GM18511 (cell line): Measurements from ENCODE around the gene SHROOM3.

Source experiments
- ATAC-seq: cut with Tn5 transposase; IDR thresholded peaks from one replicate; pipeline ENCODE4 v1.9.1; 2021; ENCODE audit warnings: mild to moderate bottlenecking, moderate library complexity; ENCODE audit not compliant: unreplicated experiment

SHROOM3 gene

GRCh38 chr4:76799140-76799539 is 364.1 kb downstream of the SHROOM3 start:
- no peak for ATAC-seq

GRCh38 chr4:76799718-76800117 is 364.7 kb downstream of the SHROOM3 start:
- no peak for ATAC-seq

- ATAC-seq = no peak
These were observed 365.9 kb downstream of the SHROOM3 start for GRCh38 chr4:76800902-76801301.

- no peak for ATAC-seq
These were observed 366.7 kb downstream of the SHROOM3 start for GRCh38 chr4:76801621-76802235.

- ATAC-seq = no peak
These were observed 367.4 kb downstream of the SHROOM3 start for GRCh38 chr4:76802236-76803021.

GRCh38 chr4:76803522-76803921 is 368.5 kb downstream of the SHROOM3 start:
- no peak for ATAC-seq

- ATAC-seq = no peak
These were observed 369.1 kb downstream of the SHROOM3 start for GRCh38 chr4:76804096-76804495.

GRCh38 chr4:76806346-76806745 is 371.3 kb downstream of the SHROOM3 start:
- no peak for ATAC-seq

- no peak for ATAC-seq
These were observed 371.7 kb downstream of the SHROOM3 start for GRCh38 chr4:76806757-76807156.

- no peak for ATAC-seq
These were observed 374.7 kb downstream of the SHROOM3 start for GRCh38 chr4:76809594-76810305.

GRCh38 chr4:76811604-76812412 is 376.8 kb downstream of the SHROOM3 start:
- no peak for ATAC-seq

GRCh38 chr4:76813070-76813469 is 378.0 kb downstream of the SHROOM3 start:
- ATAC-seq = no peak

- ATAC-seq = no peak
These were observed 386.6 kb downstream of the SHROOM3 start for GRCh38 chr4:76821641-76822040.

- ATAC-seq = no peak
These were observed 387.3 kb downstream of the SHROOM3 start for GRCh38 chr4:76822303-76822702.

- no peak for ATAC-seq
These were observed 388.5 kb downstream of the SHROOM3 start for GRCh38 chr4:76823495-76823894.

- no peak for ATAC-seq
These were observed 395.6 kb downstream of the SHROOM3 start for GRCh38 chr4:76830612-76830963.

GRCh38 chr4:76830964-76831703 is 396.1 kb downstream of the SHROOM3 start:
- ATAC-seq = no peak

- ATAC-seq = no peak
These were observed 396.8 kb downstream of the SHROOM3 start for GRCh38 chr4:76831711-76832373.
